Heart right ventricle (tissue), 16 donors: ENCODE results near the gene RB1. TPM values are rescaled to one million over a fixed set of nuclear protein-coding genes. Genes with fewer than 3 reads are reported as not detected.
A peak's percentile ranks its signal among the peaks of the same experiment; 100 is the strongest.

Source experiments
- ATAC-seq, 8 donors: fragments of 200-7000 bp; cut with Tn5 transposase; one replicate each; pipeline ENCODE4 v1.9.1; 2020; ENCODE audit warnings: mild to moderate bottlenecking in 8 of 8, moderate library complexity in 8 of 8, moderate number of reproducible peaks in 1 of 8
- DNase-seq, 2 donors: peaks; one replicate each; pipeline ENCODE4 v3.0.0-alpha.2; 2020
- H3K27ac ChIP-seq, 10 donors: fragments of 200-600 bp; sonication (generic) in 2 of 10; one replicate each; pipeline versions ENCODE4 v1.5.0 to v1.8.0; 2020 to 2022; ENCODE audit warnings: mild to moderate bottlenecking in 3 of 10
- H3K27me3 ChIP-seq, 7 donors: fragments of 200-600 bp; one replicate each; pipeline ENCODE4 v1.8.0; 2021 to 2022; ENCODE audit warnings: mild to moderate bottlenecking in 2 of 7
- H3K36me3 ChIP-seq, 9 donors: fragments of 200-600 bp; sonication (generic) in 1 of 9; one replicate each; pipeline versions ENCODE4 v1.5.0 to v1.8.0; 2020 to 2022; ENCODE audit warnings: mild to moderate bottlenecking in 2 of 9
- H3K4me1 ChIP-seq, 9 donors: fragments of 200-600 bp; sonication (generic) in 1 of 9; one replicate each; pipeline versions ENCODE4 v1.5.0 to v1.8.0; 2020 to 2022; ENCODE audit warnings: mild to moderate bottlenecking in 4 of 9
- H3K4me3 ChIP-seq, 10 donors: fragments of 200-600 bp; sonication (generic) in 2 of 10; one replicate each; pipeline versions ENCODE4 v1.5.0 to v1.8.0; 2020 to 2022; ENCODE audit warnings: mild to moderate bottlenecking in 7 of 10, moderate library complexity in 2 of 10
- H3K9me3 ChIP-seq, 11 donors: fragments of 200-600 bp in 10 of 11; sonication (generic) in 2 of 11; one replicate each; pipeline versions ENCODE4 v1.5.0 to v1.8.0; 2013 to 2022; ENCODE audit warnings: mild to moderate bottlenecking in 2 of 11, control low read depth in 1 of 11, moderate library complexity in 1 of 11
- CTCF ChIP-seq, 9 donors: fragments of 200-600 bp; sonication (generic) in 2 of 9; IDR thresholded peaks; one replicate each; pipeline versions ENCODE4 v1.5.0 to v1.8.0; 2021 to 2022; ENCODE audit warnings: antibody characterized with exemption in 9 of 9, mild to moderate bottlenecking in 5 of 9, moderate library complexity in 1 of 9
- WGBS, 2 donors: extraction: QIAGEN DNeasy Blood & Tissue Kit; methylation state at CpG; one replicate each; pipeline ENCODE4 v1.1.7; 2013; ENCODE audit warnings: inconsistent platforms in 1 of 2; 5-methylcytosine and 5-hydroxymethylcytosine counted together
- intact Hi-C, 10 donors: fragments of 100-400 bp; cut with DNase I; formaldehyde crosslinking; loops; one replicate each; pipeline versions ENCODE4 v1.11.1 to v1.14.2; 2022
- polyA plus RNA-seq, 2 donors: library from polyadenylated mRNA; stranded (reverse); fragments of 200-250 nt; gene quantifications; one replicate each; pipeline ENCODE4 v1.2.3, GENCODE V29; 2013
- total RNA-seq, 10 donors: library from RNA; stranded (reverse); fragmentation: NEBNext Ultra II Directional in 3 of 10; extraction: Animal tissue kit (Norgen Biotek cat#: 25700) in 3 of 10; gene quantifications; one replicate each; pipeline versions ENCODE4 v1.2.1 to v1.2.4, GENCODE V29; 2021 to 2023
- donor health status: Arrhythmogenic right ventricular cardiomyopathy.
- donor health status: ischemic (EF 13 %, LVEDD 7.1; RV severe dilation, severe dysfunction).
- donor health status: healthy with polysubstance abuse.
- donor health status: DM: no; HTN: yes; CAD: no.
- donor health status: DM: no; HTN: no; CAD: no.
- donor health status: ischemic (EF 25% LVEDD 6.9; RV normal size, moderate dysfunction).
- donor health status: ischemic (EF 25% LVEDD 5.7; RV mildly dilated, moderate dysfunction).
- donor health status: healthy.
- donor health status: DM: yes; HTN: yes; CAD: no.
- donor health status: Ischemic cardiomyopathy.
- donor health status: ischemic (EF 35%, LVEDD 5.7; RV mildly dilated, moderate dysfunction).
- donor health status: nonischemic (EF 11% LVEDD 7.7; RV severe dilation, severe dysfunction).
- donor health status: DM: yes; HTN: yes; CAD: no.
- donor health status: PGD.
- donor health status: ischemic (EF 29% LVEDD 5.4; RV normal size, mild dysfunction).
- donor health status: nonischemic (EF 23%, LVEDD 6.1; RV moderate dilation, normal function).

Gene RB1
- total and polyA plus RNA-seq, 12 donors: 12.1 to 42.0 (median 25.9) TPM

- Histone ChIP-seq H3K9me3 (no peaks in the 10 kb centered on the region), H3K4me3 (no peak overlapping the region), H3K36me3 (peaks cover 0 to 9% (median 5%) of the 10 kb centered on the region in 9 donors), H3K4me1 (peaks cover 0 to 56% (median 31%) of the 10 kb centered on the region in 9 donors), H3K27me3 (no peaks in the 10 kb centered on the region), H3K27ac (peak overlapping the region in 1 of 10 donors; percentile 99)
- intact Hi-C loops: no loop called here
- WGBS, 2 donors: 89 to 96% methylated on average over 10 of the region's 10 CpGs
- ATAC-seq (no peak), DNase-seq (no peak)
- no peak for TF ChIP-seq CTCF (IDR thresholded peaks at IDR 0.05)
Measured at GRCh38 chr13:48526286-48526685, 222.7 kb downstream of the RB1 start.

- Histone ChIP-seq H3K9me3 (no peaks in the 10 kb centered on the region), H3K36me3 (no peaks in the 10 kb centered on the region), H3K27ac (peak overlapping the region in 9 of 10 donors; percentile 4 to 99 (median 66)), H3K4me3 (peak overlapping the region in 7 of 10 donors; percentile 10 to 41 (median 35)), H3K27me3 (no peaks in the 10 kb centered on the region), H3K4me1 (peaks cover 3 to 57% (median 37%) of the 10 kb centered on the region in 9 donors)
- no peak for TF ChIP-seq CTCF (IDR thresholded peaks at IDR 0.05)
- DNase-seq: no peak
- intact Hi-C loops: no loop called here
- 42 to 45% methylated on average over 2 of the region's 2 CpGs for WGBS, 2 donors
- ATAC-seq: no peak
Measured at GRCh38 chr13:48527955-48528354, 224.4 kb downstream of the RB1 start.

- intact Hi-C loops: no loop called here
- DNase-seq (no peak), ATAC-seq (no peak)
- H3K27ac ChIP-seq: peak overlapping the region in 8 of 10 donors; percentile 4 to 99 (median 66)
- H3K4me3 ChIP-seq: peak overlapping the region in 5 of 10 donors; percentile 2 to 41 (median 35)
- H3K36me3 ChIP-seq: no peaks in the 10 kb centered on the region
- no peaks in the 10 kb centered on the region for H3K9me3 ChIP-seq
- TF ChIP-seq CTCF (IDR thresholded peaks at IDR 0.05): no peak
- 67 to 81% methylated on average over 3 of the region's 3 CpGs for WGBS, 2 donors
- H3K27me3 ChIP-seq: no peaks in the 10 kb centered on the region
- H3K4me1 ChIP-seq: peaks cover 3 to 60% (median 42%) of the 10 kb centered on the region in 9 donors
Measured at GRCh38 chr13:48528720-48529119, 225.2 kb downstream of the RB1 start.

- ATAC-seq (no peak), DNase-seq (no peak)
- H3K9me3 ChIP-seq: no peaks in the 10 kb centered on the region
- peaks cover 3 to 68% (median 42%) of the 10 kb centered on the region in 9 donors for H3K4me1 ChIP-seq
- peak overlapping the region in 7 of 10 donors; percentile 97 to 99 (median 99) for H3K27ac ChIP-seq
- WGBS, 2 donors: 89 to 91% methylated on average over 6 of the region's 6 CpGs
- H3K27me3 ChIP-seq: no peaks in the 10 kb centered on the region
- TF ChIP-seq CTCF (IDR thresholded peaks at IDR 0.05): no peak
- no peaks in the 10 kb centered on the region for H3K36me3 ChIP-seq
- H3K4me3 ChIP-seq: peak overlapping the region in 2 of 10 donors; percentile 74 to 75
- intact Hi-C loops: loop anchor here in 5 of 10 donors (5.0 kb wide), 4 partner anchors 36 to 119 kb away; partner anchors contain the start of gene LPAR6 (in 1 of the 5)
Measured at GRCh38 chr13:48530833-48531232, 227.3 kb downstream of the RB1 start.

Other genes starting within 250 kb of the RB1 start
- gene MED4, start 208.6 kb upstream of the RB1 start, total RNA-seq: 10 to 100 TPM; 42.7 to 57.7 (median 48.7) TPM
- gene MED4, start 208.6 kb upstream of the RB1 start, polyA plus RNA-seq: 10 to 100 TPM; 44.3 to 46.8 TPM
- gene ITM2B, start 70.5 kb upstream of the RB1 start, total RNA-seq: 100 to 1,000 TPM; 434 to 636 (median 511) TPM
- gene ITM2B, start 70.5 kb upstream of the RB1 start, polyA plus RNA-seq: 100 to 1,000 TPM; 272 to 343 TPM
- 10 to 100 TPM in 7 of 10 donors, 1 to 10 TPM in 3; 5.0 to 28.7 (median 12.1) TPM for gene LPAR6, start 109.4 kb downstream of the RB1 start, total RNA-seq
- gene LPAR6, start 109.4 kb downstream of the RB1 start, polyA plus RNA-seq: 10 to 100 TPM; 10.6 to 45.1 TPM
- gene RCBTB2, start 229.3 kb downstream of the RB1 start, total RNA-seq: 10 to 100 TPM in 9 of 10 donors, 1 to 10 TPM in 1; 8.3 to 16.2 (median 12.2) TPM
- 10 to 100 TPM in 1 of 2 donors, 1 to 10 TPM in 1; 4.9 to 22.9 TPM for gene RCBTB2, start 229.3 kb downstream of the RB1 start, polyA plus RNA-seq